GM19397 (cell line): ENCODE results near the gene ARHGAP42.

Experiments used
- ATAC-seq: cut with Tn5 transposase; IDR thresholded peaks from one replicate; pipeline ENCODE4 v1.9.1; 2021; ENCODE audit warnings: mild to moderate bottlenecking, moderate library complexity; ENCODE audit not compliant: unreplicated experiment

ARHGAP42 gene

DNA sequence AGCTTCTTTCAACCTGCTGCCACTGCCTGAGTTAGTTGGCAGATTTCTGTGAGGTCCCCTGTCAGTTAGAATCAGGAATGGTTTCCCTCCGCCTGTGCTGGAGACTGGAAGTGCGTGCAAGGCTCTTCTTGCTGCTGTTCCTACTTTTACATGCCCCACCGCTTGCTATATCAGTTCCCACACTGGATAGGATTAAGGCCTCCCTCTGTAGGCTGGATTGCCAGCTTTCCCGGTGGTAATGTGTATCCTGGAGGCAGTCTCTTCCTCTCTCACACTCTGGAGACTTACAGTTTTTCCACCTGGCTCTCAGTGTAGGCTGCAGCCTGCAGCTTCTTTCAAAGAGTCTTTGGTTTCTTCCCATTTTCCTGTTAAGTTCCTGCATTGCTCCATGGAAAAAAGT, 66.5 kb downstream of the ARHGAP42 start:
- ATAC-seq, result no peak

DNA sequence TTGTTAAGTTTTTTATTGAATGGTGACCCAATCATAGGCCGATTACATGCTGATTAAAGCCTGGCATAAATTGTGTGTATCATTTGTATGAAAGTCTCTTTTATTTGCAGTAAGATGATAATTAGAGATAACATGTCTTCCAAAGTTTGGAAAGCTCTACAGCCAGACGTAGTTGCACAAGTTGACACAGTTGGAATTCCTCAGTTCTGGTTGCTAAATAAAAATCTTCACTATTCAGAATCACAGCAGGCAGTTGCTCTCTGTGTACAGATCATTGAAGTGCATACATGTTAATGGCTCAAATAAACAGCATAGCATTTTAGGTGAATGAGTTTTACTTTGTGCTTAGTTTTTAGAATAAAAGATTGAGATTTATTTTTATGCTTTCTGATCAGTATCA, 69.5 kb downstream of the ARHGAP42 start:
- no peak for ATAC-seq

DNA sequence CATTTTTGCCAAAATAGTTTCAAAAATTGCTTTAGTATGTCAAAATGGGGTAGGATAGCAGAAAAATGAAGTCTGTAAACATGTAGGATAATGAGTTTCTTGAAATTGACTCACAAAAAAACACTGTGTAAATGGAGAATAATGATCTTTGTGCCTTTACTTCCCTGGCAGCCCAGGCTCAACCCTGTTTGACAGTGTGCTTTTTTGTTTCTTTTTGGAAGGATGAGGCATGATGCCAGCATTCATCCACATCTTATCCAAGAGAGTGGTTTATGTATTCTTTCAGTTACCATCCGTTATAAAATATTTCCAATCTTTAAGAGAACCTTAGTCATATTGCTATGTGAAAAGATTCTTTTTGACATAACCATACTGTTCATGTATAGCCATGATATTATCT, 70.6 kb downstream of the ARHGAP42 start:
- no peak for ATAC-seq

DNA sequence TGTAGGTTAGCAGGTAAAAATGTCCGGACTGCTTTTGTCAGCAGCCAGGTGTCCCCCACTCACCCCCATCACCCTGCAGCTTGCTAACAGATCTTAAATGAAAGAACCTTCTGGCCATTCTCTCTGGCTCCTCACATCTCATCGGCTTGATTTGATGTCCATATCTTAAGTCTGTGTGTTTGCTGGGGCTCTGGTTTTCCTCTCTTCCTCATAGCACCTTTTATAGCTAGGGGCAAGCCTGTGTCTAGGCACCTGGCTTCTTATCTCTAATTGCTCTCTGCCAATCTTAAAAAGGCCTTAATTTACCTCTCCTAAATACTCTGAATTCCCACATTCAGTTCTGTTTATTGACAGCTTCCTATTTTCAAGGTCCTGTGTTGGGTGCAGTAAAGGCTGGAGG, 72.0 kb downstream of the ARHGAP42 start:
- ATAC-seq, result no peak

DNA sequence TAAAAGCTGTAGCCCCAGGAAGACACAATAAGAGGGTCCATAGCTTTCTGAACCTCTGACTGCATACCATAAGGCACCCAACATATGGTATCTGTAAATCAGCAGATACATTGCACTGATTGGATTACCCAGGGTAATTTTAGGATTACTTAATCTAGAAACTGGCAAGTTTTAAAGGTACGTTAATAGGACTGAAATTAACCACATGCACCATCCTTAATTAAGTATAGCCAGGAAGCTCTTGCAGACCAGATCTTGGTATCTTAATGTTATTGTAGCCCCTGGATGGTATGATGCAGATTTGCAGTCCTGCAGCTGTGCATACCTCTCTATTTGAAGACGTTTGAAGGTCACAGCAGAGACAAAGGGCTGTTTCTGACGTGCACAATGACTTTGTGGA, 72.8 kb downstream of the ARHGAP42 start:
- no peak for ATAC-seq

DNA sequence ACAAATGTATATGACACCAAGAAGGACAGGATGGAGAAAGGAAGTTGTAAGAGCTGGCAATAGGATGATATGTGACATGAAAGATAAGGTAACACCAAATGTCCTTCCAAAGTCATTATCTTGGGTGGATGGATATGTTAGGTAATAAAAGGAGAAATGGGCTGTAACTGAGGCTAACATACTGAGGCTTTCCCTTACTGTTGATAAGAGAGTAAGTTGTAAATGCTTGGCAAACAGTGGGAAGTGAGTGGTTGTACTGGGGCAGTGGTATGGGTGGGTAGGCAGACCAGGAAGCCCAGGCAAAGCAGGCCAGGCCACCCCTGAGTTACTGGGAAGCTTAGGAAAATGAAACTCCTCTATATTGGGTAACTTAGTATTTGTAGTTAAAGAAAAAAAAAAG, 73.7 kb downstream of the ARHGAP42 start:
- no peak for ATAC-seq

DNA sequence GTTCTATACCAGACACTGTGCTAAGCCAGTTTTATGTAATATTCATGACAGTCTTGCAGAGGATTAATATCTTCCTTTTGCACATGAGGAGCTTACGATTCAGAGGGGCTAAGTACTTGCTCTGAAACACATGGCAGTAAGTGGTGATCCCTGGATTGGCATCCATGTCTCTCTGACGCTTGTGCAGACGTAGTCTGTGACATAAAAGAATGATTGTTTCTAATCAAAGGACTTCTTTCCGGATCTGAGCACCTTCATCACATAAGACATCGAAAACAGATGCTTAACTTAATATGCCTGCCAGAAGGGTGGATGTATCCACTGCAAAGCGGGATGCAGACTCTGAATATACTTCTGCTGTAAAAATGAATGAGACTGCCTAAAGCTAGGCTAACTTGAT, 74.8 kb downstream of the ARHGAP42 start:
- no peak for ATAC-seq

DNA sequence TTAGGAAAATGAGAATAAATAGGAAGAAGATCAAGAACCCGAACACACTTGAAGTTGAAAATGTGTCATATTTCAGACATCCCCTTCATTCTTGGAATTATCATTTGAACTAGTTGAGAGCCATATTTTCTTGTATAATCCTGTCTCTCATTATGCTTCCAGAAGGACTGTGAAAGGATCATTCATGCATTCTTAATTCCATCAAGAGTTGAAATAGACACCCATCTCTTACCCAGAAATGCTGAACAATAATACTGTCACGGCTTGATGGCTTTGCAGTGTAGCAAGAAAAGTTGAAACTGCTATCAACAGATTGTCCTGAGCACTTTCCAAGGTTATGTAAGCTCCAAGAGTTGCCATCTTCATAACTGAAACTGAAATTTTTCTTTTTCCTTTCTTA, 79.7 kb downstream of the ARHGAP42 start:
- ATAC-seq, result no peak

DNA sequence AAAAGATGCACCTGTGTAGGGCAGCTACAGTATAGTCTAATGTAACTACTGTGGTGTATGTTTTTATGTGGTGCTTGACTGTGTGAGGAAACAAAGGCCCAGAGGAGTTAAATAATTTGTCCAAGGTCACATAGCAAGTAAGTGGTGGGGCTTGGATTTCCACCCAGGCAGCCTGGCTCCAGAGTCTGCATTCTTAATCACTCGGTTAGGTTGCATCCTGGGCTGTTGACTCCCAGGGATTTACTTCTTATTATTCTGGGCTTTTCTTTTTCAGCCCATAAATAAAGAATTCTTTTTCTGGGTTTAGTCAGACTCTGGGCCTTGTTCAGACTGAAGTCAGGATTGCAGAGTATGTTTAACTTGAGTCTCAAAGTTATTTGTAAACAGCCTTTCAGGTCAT, 82.1 kb downstream of the ARHGAP42 start:
- ATAC-seq, result no peak

DNA sequence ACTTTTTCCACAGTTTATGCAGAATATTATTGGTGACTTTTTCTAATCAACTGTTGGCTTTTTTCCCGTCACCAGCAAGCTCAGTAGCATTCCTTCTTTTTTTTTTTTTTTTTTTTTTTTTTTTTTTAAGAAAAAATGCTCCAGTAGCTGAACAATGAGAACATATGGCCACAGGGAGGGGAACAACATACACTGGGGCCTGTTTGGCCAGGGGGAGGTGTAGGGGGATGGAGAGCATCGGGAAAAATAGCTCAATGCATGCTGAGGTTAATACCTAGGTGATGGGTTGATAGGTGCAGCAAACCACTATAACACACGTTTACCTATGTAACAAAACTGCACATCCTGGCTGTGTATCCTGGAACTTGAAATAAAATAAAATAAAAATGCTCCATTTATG, 82.5 kb downstream of the ARHGAP42 start:
- ATAC-seq, result no peak

DNA sequence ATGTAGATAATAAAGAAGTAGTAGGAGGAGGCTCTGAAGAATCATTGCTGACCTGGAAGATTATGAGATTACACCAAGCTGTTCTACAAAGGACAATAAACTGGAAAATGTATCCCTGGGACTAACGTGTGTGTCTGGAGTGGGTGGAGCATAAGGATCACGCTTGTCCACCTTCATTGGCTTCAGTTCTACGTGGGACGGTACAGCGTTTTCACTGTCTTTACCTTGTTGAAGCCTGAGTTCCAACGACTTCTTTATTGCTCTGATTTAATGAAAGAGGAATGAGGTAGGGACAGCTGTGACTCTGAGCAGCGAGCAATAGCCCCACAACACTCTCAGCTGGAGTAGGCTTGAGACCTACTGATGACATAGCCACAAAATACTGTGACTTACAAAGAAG, 87.0 kb downstream of the ARHGAP42 start:
- ATAC-seq, result no peak

DNA sequence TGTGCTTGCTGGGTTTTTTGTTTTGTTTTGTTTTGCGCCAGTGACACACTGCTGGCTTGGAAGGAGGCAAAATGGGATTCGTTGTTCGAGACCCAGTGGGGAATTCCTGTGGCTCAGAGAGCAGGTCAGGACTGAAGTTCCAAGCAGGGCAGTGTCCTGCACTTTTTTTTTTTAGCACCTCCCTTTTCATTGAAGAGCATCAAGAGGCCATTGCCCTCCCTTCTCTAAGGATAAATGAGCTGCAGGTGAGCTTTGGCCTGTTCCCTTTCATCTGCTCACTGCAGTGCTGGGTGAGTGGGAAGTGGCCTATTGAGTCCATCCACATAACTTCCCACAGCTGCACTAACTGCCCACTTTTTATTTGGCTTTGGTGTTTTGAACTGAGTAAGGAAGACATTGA, 87.8 kb downstream of the ARHGAP42 start:
- no peak for ATAC-seq

DNA sequence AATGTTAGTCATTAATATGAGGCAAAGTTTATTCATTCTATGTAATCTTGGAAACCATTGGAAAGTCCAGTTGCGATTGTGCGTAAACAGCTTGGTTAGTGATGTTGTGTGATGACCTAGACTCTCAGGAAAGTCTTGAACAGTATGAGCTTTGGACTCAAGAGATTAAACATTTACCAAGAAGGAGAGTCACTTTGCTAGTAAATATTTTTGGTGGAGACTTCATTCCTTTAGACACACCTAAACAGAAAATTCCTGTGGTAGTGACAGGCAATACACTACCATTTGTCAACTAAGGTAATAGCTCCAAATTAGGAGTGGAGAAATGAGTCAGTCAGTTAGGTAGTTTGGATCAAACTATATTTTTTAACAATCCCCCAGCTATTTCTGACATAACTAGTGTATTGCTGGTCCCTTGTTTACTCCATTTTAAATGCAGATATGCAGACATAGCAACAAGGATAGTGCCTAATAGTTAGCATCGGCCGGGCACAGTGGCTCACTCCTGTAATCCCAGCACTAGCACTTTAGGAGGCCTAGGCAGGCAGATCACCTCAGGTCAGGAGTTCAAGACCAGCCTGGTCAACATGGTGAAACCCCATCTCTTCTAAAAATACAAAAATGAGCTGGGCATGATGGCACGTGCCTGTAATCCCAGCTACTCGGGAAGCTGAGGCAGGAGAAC, 89.3 kb downstream of the ARHGAP42 start:
- ATAC-seq, result no peak

DNA sequence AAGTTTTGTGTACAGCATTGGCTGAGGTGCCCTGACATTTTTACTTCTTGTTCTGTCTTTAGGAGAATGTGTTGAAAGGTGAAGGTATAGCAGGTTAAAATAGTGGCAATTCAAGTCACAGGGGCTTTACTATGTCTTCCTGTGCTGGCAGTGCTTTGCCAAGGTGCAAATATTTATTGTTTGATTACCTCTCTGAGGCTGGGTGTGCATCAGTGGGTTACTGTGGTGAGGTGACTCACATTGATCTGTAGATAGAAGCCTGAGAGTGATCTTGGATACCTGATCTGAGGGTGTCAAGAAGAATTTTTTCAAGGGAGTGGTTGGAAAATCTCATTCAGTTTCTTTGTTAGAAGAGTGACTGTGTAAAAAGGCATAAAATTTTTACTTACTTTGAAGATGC, 90.0 kb downstream of the ARHGAP42 start:
- ATAC-seq, result no peak

DNA sequence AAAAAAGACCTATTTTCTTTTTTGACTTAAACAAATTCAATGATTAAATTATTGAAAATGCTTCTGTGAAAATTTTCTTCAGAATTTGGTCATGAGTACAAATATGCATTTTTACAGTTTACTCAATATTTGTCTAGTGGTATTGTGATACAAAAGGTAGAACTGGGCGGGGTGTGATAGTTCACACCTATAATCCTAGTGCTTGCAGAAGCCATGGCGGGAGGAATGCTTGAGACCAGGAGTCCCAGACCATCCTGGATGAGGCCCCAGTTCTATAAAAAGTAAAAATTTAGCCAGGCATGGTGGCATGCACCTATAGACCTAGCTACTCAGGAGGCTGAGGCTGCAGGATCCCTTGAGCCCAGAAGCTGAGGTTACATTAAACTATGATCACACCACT, 90.6 kb downstream of the ARHGAP42 start:
- ATAC-seq, result no peak

DNA sequence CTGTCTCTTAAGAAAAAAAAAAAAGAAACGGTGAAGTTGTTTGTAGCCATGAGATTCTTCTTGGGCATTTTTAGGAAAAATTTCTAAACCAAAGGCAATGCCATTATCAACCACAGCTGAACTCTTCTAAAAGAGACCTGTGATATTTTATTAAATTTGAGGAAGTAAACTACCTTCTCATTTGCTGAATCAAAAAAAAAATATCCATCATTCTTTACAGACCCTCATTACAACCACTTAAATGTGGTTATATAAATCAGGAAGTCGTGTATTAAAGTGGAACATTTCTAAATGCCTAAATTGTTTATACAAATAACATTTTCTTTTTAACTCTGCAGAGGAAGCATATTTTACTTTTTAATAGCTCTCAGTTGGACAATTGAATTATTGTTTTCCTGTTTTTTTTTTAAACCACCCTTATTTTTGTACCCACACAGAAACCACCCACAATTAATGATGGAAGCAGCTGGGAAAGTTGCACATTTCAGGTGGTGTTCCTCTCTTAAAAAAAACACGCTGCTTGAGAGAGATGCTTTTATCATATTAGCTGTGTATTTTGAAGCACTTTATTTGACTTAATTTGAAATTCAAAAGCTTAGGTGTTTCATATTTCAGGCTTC, 91.2 kb downstream of the ARHGAP42 start:
- ATAC-seq, result no peak

DNA sequence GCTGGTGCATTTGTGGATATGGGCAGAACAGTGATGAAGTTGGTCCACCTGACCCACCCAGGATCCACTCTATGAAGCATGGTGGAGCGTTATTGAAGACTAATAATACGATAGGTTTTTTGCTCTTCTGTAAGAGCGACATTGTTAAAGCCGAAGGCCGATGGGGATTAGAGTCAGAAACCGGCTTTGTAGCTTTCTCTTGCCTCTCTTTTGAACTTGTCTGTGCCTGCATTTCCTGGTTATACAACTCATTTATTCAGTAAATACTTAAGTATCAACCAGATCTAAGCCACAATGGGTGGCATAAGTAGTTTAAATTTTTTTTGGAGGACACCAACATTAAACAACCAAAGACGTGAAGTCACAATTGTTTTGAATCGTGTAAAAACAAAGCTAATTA, 93.4 kb downstream of the ARHGAP42 start:
- ATAC-seq, result no peak

DNA sequence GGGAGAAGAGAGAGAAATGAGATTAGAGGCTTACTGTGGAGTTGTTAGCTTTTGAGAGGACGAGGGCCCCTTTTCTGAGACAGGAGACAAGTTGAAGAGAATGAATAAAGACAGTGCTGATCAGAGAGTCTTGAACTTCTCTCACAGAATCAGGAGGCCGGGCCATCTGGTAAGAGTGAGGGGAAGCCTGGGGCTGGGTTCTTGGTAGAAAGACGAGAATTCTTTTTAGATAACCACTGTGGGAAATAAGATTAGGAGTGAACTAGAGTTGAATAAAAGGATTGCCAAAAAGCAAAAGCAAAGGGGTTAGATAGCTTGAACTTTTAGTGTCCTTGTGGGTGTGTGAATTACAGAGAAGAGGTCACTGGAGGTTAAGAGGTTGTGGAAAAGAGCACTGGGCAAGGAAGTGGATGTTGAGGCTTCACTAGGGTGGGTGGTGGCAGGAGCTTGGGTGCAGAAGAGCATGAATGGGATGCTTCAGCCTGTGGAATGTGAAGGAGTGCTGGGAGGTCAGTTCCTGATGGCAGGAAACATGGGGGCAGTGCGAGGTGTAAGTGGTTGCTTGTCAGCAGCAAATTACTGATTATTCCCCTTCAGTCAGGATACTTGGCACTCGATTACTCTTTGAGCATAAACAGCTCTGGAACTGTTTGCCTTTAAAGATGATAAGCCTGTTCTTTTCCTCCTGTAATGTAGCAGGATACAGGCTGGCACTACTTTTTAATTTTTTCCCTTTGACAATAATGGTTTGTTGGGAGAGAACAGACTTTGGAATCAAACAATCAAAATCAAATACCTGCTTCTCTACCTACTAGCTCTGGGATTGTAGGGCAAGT, 98.3 kb downstream of the ARHGAP42 start:
- ATAC-seq, result no peak

DNA sequence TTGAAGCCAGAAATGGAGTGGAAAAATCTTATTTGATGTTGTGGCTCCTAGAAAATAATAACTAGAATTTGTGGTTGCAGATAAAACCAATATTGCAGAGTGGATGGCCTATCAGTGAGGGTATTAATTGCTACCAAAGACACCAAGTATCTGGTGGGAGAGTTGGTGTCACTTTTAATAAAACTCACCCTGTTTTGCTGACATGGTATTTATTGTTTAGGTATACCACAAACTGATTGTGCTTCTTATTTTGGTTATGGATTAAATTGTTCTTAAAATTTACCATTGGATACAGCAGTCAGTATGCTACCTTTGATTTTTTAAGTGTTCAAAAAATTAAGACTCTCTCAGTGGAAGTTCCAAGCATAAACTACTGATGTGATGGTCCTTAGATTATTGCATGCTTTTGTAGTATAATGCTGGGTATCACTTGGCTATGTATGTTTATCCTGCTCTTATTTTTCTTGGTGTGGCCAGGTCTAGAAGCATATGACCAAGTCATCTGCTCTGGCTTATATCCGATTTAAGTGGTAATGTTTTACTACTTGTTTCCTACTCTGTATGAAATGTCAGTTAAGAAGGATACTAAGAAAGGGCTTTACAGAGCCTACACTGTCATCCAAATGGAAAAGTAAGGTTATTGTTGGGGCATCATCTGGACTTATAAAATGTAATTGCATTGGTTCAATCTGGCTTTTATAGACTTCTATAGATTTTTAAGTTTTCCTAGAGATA, 101.6 kb downstream of the ARHGAP42 start:
- ATAC-seq, result no peak

DNA sequence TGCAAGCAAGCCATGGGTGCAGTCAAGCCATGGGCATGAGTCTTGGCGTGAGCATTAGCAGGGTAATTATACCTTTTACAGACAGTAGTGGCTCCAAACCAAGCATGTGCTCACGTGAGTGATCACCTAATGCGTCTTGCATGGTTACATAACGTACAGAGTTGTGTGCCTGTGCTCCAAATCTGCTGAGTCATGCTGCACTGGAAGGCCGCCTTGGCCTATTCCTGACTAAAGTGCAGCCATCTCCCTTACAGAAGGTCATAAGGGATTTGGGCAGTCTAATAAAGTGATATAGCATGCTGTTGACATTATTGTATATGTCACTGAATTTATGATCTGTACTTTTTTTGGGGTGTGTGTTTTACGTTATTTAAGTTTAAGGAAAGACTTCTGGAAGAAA, 102.4 kb downstream of the ARHGAP42 start:
- no peak for ATAC-seq

DNA sequence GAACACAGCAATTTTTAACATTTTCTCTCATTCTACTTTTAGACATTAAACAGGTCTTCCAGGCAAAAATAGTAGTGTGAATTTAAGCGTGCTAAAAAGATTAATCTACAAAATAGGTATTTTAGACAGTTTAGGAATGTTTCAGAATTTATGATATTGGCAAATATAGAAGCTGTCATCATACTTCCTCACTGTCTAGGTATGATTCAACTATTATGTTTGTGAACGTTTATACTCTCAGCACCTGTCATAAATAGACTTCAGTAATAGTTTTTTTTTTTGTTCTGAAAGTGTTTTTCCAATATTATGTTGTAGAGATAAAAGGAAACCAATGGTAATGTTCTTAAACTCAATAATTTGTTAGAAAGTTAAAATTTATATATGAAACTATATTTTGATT, 103.0 kb downstream of the ARHGAP42 start:
- ATAC-seq, result no peak
